ENCODE data around the gene LCAT. TPM values are rescaled to one million over a fixed set of nuclear protein-coding genes. Genes with fewer than 3 reads are reported as not detected.

Gene LCAT
- total RNA-seq, 1 donor from 2014 or later, result 17.0 TPM

GRCh38 chr16:67943256-67943618 lies 683 bp downstream of the LCAT start:
- TF ChIP-seq CTCF (IDR thresholded peaks at IDR 0.05; ENCODE audit: unreplicated experiment), result no peak
- H3K9me3 Mint-ChIP-seq (ENCODE audit: unreplicated experiment), result no peaks in the 10 kb centered on the region
- no peaks in the 10 kb centered on the region for H3K4me1 Mint-ChIP-seq (ENCODE audit: unreplicated experiment)
- H3K27me3 Mint-ChIP-seq (ENCODE audit: unreplicated experiment), result peaks cover 4% of the 10 kb centered on the region
- H3K36me3 Mint-ChIP-seq (ENCODE audit: low read depth, unreplicated experiment), result peaks cover 3% of the 10 kb centered on the region
- no peak overlapping the region for H3K4me3 Mint-ChIP-seq (ENCODE audit: unreplicated experiment)
- H3K27ac Mint-ChIP-seq (ENCODE audit: unreplicated experiment), result no peak overlapping the region
- no peak for DNase-seq (ENCODE audit: low spot score)

GRCh38 chr16:67942510-67943255 lies 1.2 kb downstream of the LCAT start:
- H3K9me3 Mint-ChIP-seq (ENCODE audit: unreplicated experiment), result no peaks in the 10 kb centered on the region
- no peaks in the 10 kb centered on the region for H3K36me3 Mint-ChIP-seq (ENCODE audit: low read depth, unreplicated experiment)
- no peak overlapping the region for H3K4me3 Mint-ChIP-seq (ENCODE audit: unreplicated experiment)
- TF ChIP-seq CTCF (IDR thresholded peaks at IDR 0.05; ENCODE audit: unreplicated experiment), result no peak
- no peaks in the 10 kb centered on the region for H3K4me1 Mint-ChIP-seq (ENCODE audit: unreplicated experiment)
- H3K27ac Mint-ChIP-seq (ENCODE audit: unreplicated experiment), result no peak overlapping the region
- no peak for DNase-seq (ENCODE audit: low spot score)
- peaks cover 4% of the 10 kb centered on the region for H3K27me3 Mint-ChIP-seq (ENCODE audit: unreplicated experiment)

GRCh38 chr16:67942200-67942509 lies 1.8 kb downstream of the LCAT start:
- Mint-ChIP-seq H3K4me1 (ENCODE audit: unreplicated experiment) (peaks cover 2% of the 10 kb centered on the region), H3K36me3 (ENCODE audit: low read depth, unreplicated experiment) (peaks cover 3% of the 10 kb centered on the region), H3K27ac (ENCODE audit: unreplicated experiment) (no peak overlapping the region), H3K9me3 (ENCODE audit: unreplicated experiment) (no peaks in the 10 kb centered on the region), H3K27me3 (ENCODE audit: unreplicated experiment) (peaks cover 8% of the 10 kb centered on the region), H3K4me3 (ENCODE audit: unreplicated experiment) (no peak overlapping the region)
- TF ChIP-seq CTCF (IDR thresholded peaks at IDR 0.05; ENCODE audit: unreplicated experiment), result peak; percentile 53
- DNase-seq (ENCODE audit: low spot score), result peak; percentile 61

- Mint-ChIP-seq H3K27ac (ENCODE audit: unreplicated experiment) (no peak overlapping the region), H3K27me3 (ENCODE audit: unreplicated experiment) (peaks cover 13% of the 10 kb centered on the region), H3K4me1 (ENCODE audit: unreplicated experiment) (peaks cover 7% of the 10 kb centered on the region), H3K4me3 (ENCODE audit: unreplicated experiment) (peak overlapping the region; percentile 67), H3K9me3 (ENCODE audit: unreplicated experiment) (no peaks in the 10 kb centered on the region), H3K36me3 (ENCODE audit: low read depth, unreplicated experiment) (peaks cover 8% of the 10 kb centered on the region)
- TF ChIP-seq CTCF (IDR thresholded peaks at IDR 0.05; ENCODE audit: unreplicated experiment), result no peak
- no peak for DNase-seq (ENCODE audit: low spot score)
Measured at GRCh38 chr16:67941469-67942199, 2.3 kb downstream of the LCAT start.

- Mint-ChIP-seq H3K36me3 (ENCODE audit: low read depth, unreplicated experiment) (peaks cover 8% of the 10 kb centered on the region), H3K4me3 (ENCODE audit: unreplicated experiment) (no peak overlapping the region), H3K27me3 (ENCODE audit: unreplicated experiment) (peaks cover 21% of the 10 kb centered on the region), H3K27ac (ENCODE audit: unreplicated experiment) (no peak overlapping the region), H3K4me1 (ENCODE audit: unreplicated experiment) (peaks cover 7% of the 10 kb centered on the region), H3K9me3 (ENCODE audit: unreplicated experiment) (no peaks in the 10 kb centered on the region)
- no peak for DNase-seq (ENCODE audit: low spot score)
- no peak for TF ChIP-seq CTCF (IDR thresholded peaks at IDR 0.05; ENCODE audit: unreplicated experiment)
Measured at GRCh38 chr16:67940446-67941089, 3.4 kb downstream of the LCAT start.

Measured in endothelial cell (in vitro differentiated cells).